Measurements from ENCODE around the gene CTSA. TPM values are rescaled to one million over a fixed set of nuclear protein-coding genes. Genes with fewer than 3 reads are reported as not detected.

Gene CTSA
- total and polyA plus RNA-seq, 9 of the 15 experiments (the other 6 are each of a cell fraction or from before 2014, with no cell fraction given), result 8.8 to 61.7 (median 28.3) TPM

- 0 out of 2 replicates have a peak, but pooled peaks have one; percentile 13 for TF ChIP-seq CREM (IDR thresholded peaks at IDR 0.05; ENCODE audit: low read depth)
- TF ChIP-seq EZH2 (IDR thresholded peaks at IDR 0.05; ENCODE audit: borderline replicate concordance, low read depth, low read length), result no peak
- TF ChIP-seq ZNF398 (CRISPR knock-in tag; IDR thresholded peaks at IDR 0.05), result no peak
- no peak for TF ChIP-seq PKNOX1 (IDR thresholded peaks at IDR 0.05)
- no peak for TF ChIP-seq SMARCA5 (IDR thresholded peaks at IDR 0.05)
- no peak for TF ChIP-seq NCOA2 (IDR thresholded peaks at IDR 0.05; ENCODE audit: partially characterized antibody in 2 of 2)
- no peak for TF ChIP-seq ELF1 (tag; IDR thresholded peaks at IDR 0.05)
- TF ChIP-seq ZFP1 (CRISPR knock-in tag; IDR thresholded peaks at IDR 0.05), result no peak
- no peak; the same call in 1 of the 2 replicates for TF ChIP-seq ZBTB1 (CRISPR knock-in tag; IDR thresholded peaks at IDR 0.05; ENCODE audit: borderline replicate concordance, low read depth)
- no peak for TF ChIP-seq ZNF134 (CRISPR knock-in tag; conservative IDR thresholded peaks at IDR 0.05)
- peak; percentile 100 for TF ChIP-seq TAF7 (tag; IDR thresholded peaks at IDR 0.05)
- TF ChIP-seq CHD1 (IDR thresholded peaks at IDR 0.05; ENCODE audit: low read length), result peak; percentile 98
- no peak for TF ChIP-seq JUNB (CRISPR knock-in tag; conservative IDR thresholded peaks at IDR 0.05)
- 0 out of 2 replicates have a peak, but pooled peaks have one; percentile 31 for TF ChIP-seq ETV1 (tag; conservative IDR thresholded peaks at IDR 0.05; ENCODE audit: low read depth)
- TF ChIP-seq SAFB (IDR thresholded peaks at IDR 0.05; ENCODE audit: borderline replicate concordance, low read depth, low read length), result 0 out of 2 replicates have a peak, but pooled peaks have one; percentile 20
- no peak for TF ChIP-seq STAG1 (CRISPR knock-in tag; IDR thresholded peaks at IDR 0.05; ENCODE audit: borderline replicate concordance)
- TF ChIP-seq SPI1 (IDR thresholded peaks at IDR 0.05; ENCODE audit: borderline replicate concordance, low read depth, low read length), result no peak
- TF ChIP-seq TGIF2 (CRISPR knock-in tag; IDR thresholded peaks at IDR 0.05), result 0 out of 2 replicates have a peak, but pooled peaks have one; percentile 73
- TF ChIP-seq EP400 (IDR thresholded peaks at IDR 0.05), result peak; percentile 79
- TF ChIP-seq, protein P1, sequence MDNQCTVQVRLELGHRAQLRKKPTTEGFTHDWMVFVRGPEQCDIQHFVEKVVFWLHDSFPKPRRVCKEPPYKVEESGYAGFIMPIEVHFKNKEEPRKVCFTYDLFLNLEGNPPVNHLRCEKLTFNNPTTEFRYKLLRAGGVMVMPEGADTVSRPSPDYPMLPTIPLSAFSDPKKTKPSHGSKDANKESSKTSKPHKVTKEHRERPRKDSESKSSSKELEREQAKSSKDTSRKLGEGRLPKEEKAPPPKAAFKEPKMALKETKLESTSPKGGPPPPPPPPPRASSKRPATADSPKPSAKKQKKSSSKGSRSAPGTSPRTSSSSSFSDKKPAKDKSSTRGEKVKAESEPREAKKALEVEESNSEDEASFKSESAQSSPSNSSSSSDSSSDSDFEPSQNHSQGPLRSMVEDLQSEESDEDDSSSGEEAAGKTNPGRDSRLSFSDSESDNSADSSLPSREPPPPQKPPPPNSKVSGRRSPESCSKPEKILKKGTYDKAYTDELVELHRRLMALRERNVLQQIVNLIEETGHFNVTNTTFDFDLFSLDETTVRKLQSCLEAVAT (IDR thresholded peaks at IDR 0.05), result peak; percentile 48 to 71; a peak in 2 of 4 replicates
- peak; percentile 100 for TF ChIP-seq TAF9B (IDR thresholded peaks at IDR 0.05; ENCODE audit: partially characterized antibody)
- no peak for TF ChIP-seq TBL1XR1 (IDR thresholded peaks at IDR 0.05; ENCODE audit: low read length in 2 of 2)
- TF ChIP-seq, protein P2, sequence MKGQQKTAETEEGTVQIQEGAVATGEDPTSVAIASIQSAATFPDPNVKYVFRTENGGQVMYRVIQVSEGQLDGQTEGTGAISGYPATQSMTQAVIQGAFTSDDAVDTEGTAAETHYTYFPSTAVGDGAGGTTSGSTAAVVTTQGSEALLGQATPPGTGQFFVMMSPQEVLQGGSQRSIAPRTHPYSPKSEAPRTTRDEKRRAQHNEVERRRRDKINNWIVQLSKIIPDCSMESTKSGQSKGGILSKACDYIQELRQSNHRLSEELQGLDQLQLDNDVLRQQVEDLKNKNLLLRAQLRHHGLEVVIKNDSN (CRISPR knock-in tag; IDR thresholded peaks at IDR 0.05), result peak; percentile 94
- peak; percentile 77 for TF ChIP-seq SMAD1 (IDR thresholded peaks at IDR 0.05; ENCODE audit: low read depth, low read length, partially characterized antibody)
- peak; percentile 98 for TF ChIP-seq SUPT5H (IDR thresholded peaks at IDR 0.05)
These were observed 43.7 kb downstream of the CTSA start, which contains the start of gene PCIF1 (continued) for GRCh38 chr20:45934586-45935415.

Measured in K562 (cell line).